ENCODE measurements around the gene ATP8A1.

ATP8A1 gene

DNA sequence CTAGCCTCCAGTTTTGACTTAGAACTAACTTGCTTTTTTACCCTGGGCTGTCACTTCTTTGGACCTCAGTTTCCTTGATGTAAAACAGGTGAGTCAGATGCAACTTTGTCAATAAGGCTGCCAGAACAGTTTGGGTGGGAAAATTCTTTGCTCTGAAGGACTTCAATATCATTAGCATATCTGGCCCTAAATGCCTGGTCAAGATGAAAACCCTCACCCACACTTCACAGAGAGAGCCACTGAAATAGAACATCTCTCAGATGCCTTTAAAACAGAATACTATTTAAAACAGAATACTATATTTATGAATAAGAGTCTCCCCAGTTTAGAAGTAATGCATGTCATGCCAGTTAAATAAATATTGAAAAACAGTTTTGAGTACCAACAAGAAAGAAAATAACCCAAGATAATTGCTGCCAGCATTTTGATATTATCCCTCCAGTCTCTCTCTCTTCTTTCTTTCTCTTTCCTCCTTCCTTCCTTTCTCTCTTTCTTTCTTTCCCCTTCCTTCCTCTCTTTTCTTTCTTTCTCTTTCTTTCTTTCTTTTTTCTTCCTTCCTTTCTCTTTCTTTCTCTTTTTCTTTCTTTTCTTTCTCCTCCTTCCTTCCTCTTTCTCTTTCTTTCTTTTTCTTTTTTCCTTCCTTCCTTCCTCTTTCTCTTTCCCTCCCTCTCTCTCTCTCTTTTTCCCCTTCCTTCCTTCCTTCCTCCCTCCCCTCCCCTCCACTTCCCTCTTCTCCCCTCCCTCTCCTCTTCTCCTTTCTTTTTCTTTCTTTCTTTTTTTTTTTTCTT lies 292.4 kb downstream of the ATP8A1 start:
- DNase-seq (ENCODE audit: low spot score): no peak

DNA sequence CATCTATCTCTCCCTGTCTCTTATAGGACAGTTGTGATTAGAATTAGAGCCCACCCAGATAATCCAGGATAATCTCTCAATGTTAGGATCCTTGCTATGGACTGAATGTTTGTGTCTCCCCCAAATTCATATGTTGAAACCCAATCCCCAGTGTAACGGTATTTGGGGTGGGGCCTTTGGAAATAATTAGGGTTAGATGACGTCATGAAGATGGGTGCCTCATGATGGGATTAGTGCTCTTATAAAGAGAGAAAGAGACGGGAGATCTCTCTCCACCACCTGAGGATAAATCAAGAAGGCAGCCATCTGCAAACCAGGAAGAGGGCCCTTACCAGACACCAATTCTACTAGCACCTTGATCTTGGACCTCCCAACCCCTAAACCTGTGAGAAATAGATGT lies 293.3 kb downstream of the ATP8A1 start:
- no peak for DNase-seq (ENCODE audit: low spot score)

DNA sequence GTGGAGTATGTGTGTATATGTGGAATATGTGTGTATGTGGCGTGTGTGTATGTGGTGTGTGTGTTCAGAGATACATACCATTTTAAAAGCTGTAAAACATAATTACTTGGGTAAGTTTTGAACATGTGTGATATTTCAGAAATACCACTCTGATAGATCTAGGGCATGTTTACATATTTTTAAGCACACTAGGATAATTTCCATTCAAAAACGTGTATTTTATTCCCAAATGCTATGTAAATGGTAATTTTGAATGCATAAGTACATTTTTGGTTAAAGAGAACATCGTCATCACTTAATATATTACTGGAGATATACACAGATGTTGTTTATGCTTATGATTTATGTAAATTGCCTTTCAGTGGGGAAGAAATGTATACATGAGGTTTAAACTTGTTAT lies 294.3 kb downstream of the ATP8A1 start:
- DNase-seq (ENCODE audit: low spot score): no peak

DNA sequence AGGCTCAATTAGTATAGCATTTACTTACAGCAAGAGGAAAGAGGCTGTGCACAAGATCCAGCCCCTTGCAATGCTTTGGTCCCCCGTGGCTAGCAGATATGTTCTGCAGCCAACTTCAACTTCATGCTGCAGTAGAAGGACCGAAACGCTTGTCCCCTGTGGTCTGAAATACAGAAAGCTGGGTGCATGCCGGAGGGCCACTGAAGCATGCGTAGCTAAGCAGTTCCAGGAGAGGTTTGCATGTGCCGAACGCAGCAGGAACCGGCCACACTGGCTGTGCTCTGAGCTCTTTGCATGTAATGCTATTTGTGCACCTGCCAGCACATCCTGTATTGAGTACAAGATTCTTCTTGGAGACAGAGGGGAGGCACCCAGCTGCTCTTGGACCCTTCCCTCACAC lies 295.4 kb downstream of the ATP8A1 start:
- DNase-seq (ENCODE audit: low spot score): no peak

DNA sequence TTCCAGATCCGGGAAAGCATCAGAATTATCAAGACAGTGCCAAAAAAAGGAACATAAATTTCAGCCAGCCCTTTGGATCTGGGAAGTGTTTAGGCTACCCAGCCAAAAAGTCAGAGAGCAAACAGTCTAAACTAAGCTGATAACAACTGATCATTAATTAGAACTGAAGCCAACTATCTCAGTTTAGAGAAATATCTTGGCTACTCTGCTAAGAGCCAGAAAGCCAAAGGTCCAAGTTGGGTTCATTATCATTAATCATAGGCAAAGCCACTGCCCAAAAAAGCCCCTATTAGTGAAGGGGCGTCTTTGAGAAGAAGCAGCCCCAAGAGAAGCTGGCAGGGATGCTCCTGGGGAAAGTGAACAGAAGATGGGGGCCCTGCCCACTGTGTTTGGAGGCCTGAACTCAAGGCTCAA lies 296.6 kb downstream of the ATP8A1 start:
- DNase-seq (ENCODE audit: low spot score): no peak

DNA sequence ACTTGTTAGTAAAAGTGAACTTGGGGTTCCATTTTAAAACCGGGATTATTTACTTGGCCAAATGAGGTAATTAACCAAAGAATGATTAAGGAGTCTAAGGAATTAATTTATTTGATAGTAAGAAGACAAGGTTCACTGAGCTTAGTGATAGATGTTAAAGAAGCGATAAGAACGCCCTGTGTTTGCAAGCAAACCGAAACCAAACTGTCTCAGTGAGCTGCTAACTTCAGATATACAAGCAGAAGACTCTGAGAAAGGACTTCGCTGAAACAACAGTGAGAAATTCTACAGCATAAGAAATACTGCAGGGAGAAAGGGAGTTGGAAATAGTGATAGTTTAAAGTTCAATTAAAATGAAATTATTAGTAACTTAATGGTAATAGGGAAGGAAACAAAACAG lies 297.2 kb downstream of the ATP8A1 start:
- no peak for DNase-seq (ENCODE audit: low spot score)

All from AG08396 (cell line).